Choroid plexus epithelial cell (primary cell): ENCODE results near the gene PPP1R37.

Experiments used
- DNase-seq: peaks from one replicate; pipeline ENCODE4 v3.0.0-alpha.2; 2010; ENCODE audit warnings: low read depth
- H3K4me3 ChIP-seq: 2 replicates; pipeline ENCODE4 v1.5.1; 2011; ENCODE audit warnings: low read depth, mild to moderate bottlenecking, control low read depth, low read length, moderate library complexity
- TF ChIP-seq, protein P1 (sequence below): conservative IDR thresholded peaks from 2 replicates; pipeline ENCODE4 v1.5.1; 2011; ENCODE audit warnings: low read depth, mild to moderate bottlenecking, control low read depth, inconsistent platforms, low read length, moderate library complexity

Gene PPP1R37

GRCh38 chr19:45100201-45100600 is 7.2 kb downstream of the PPP1R37 start:
- TF ChIP-seq, protein P1, sequence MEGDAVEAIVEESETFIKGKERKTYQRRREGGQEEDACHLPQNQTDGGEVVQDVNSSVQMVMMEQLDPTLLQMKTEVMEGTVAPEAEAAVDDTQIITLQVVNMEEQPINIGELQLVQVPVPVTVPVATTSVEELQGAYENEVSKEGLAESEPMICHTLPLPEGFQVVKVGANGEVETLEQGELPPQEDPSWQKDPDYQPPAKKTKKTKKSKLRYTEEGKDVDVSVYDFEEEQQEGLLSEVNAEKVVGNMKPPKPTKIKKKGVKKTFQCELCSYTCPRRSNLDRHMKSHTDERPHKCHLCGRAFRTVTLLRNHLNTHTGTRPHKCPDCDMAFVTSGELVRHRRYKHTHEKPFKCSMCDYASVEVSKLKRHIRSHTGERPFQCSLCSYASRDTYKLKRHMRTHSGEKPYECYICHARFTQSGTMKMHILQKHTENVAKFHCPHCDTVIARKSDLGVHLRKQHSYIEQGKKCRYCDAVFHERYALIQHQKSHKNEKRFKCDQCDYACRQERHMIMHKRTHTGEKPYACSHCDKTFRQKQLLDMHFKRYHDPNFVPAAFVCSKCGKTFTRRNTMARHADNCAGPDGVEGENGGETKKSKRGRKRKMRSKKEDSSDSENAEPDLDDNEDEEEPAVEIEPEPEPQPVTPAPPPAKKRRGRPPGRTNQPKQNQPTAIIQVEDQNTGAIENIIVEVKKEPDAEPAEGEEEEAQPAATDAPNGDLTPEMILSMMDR: no peak
- no peak overlapping the region for H3K4me3 ChIP-seq
- DNase-seq: no peak

GRCh38 chr19:45100846-45101252 is 7.9 kb downstream of the PPP1R37 start:
- no peak overlapping the region for H3K4me3 ChIP-seq
- TF ChIP-seq, protein P1: no peak
- DNase-seq: peak; percentile 70

GRCh38 chr19:45101806-45102205 is 8.8 kb downstream of the PPP1R37 start:
- TF ChIP-seq, protein P1: no peak
- DNase-seq: no peak
- no peak overlapping the region for H3K4me3 ChIP-seq

DNA sequence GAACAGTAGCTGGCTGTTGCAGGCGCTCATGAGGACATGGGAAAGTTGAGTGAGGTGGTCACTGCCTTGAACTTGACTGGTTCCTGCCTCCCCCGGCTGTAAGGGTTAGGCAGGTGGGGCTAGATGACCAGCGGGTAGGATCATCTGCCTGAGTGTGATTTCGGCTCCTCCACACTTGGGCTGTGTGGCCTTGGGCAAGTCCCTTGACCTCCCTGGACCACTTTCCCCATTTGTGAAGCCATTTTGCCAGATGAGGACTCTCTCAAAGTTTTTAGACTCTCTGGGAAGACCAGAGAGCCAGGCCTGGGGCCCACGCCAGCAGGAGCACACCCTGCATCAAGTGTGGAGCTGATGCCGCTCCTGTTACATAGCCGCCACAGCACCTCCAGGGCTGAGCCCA is 9.5 kb downstream of the PPP1R37 start:
- DNase-seq: no peak
- no peak overlapping the region for H3K4me3 ChIP-seq
- TF ChIP-seq, protein P1: no peak

DNA sequence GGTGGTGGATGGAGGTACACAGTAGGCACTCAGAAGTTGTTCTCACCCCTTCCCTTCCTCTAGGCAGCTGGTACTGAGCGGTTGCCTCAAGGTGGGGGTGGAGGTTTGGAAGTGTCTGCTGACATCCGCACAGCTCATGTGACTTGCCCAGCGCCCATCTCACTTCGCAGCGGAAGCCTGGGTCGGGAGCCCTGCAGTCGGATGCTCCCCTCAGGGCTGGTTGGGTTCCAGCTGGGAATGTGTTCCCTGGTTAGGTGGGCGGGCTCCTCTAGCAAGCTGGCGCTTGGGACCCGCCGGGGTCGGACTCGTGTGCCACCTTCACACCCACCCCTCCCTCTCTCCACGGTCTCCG is 10.2 kb downstream of the PPP1R37 start:
- peak overlapping the region; percentile 2 for H3K4me3 ChIP-seq
- peak; percentile 63 for DNase-seq
- TF ChIP-seq, protein P1: no peak

DNA sequence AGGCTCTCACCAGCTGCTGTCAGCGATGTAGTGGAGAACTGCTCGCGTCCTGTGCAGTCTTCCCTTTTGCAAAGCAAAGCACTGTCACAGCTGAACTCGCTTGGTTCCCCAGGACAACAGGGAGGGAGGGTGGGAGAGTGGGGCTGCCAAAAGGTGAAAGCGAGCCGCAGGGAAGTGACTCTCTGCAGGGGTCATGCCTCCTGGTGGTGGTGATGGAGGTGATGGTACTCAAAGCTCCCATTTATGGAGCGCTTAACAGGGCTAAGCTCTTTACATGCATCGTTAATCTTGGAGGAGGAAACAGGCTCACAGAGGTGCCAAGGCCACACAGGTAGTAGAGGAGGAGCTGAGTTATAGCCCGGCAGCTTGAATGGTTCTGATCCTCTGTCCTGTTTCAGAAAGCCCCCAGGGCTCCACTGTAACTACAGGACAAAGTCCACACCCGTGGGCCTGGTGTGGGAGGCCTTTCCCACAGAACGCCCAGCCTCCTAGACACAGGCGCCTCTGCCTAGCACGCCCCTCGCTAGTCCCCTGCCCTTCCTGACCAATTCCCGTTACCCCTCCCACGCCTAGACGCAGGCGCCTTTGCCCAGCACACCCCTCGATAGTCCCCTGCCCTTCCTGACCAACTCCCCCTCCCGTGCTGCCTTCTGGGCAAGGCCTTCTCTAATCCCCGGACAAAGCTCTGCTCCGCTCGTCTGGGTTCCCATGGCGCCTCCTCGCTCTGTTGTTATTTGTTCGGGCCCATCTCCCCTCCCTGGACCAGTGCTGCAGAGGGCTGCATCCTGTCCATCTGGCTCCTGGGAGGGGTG is 10.7 kb downstream of the PPP1R37 start:
- no peak for DNase-seq
- H3K4me3 ChIP-seq: peak overlapping the region; percentile 2
- TF ChIP-seq, protein P1: peak; percentile 29
